BLaER1 treated with 17β-estradiol and CSF1 and Interleukin-3, amounts not matched to agents 10 nM and 100 nM (cell line): ENCODE results near the gene TCHP.
"Not testable (repeated sequence)": the region's sequence is repeated elsewhere in the genome, so short reads cannot be mapped to it uniquely, and the experiment has no call there.

Source experiments
- H3K27ac ChIP-seq, 11 experiments: shearing (Covaris generic); formaldehyde crosslinking; 2 replicates each; pipeline ENCODE4 v1.8.1; 2022
- H3K27me3 ChIP-seq, 11 experiments: shearing (Covaris generic); formaldehyde crosslinking; 2 replicates each; pipeline ENCODE4 v1.8.1; 2022
- H3K36me3 ChIP-seq, 11 experiments: shearing (Covaris generic); formaldehyde crosslinking; 2 replicates each; pipeline ENCODE4 v1.8.1; 2022
- H3K4me1 ChIP-seq, 10 experiments: shearing (Covaris generic); formaldehyde crosslinking; 2 replicates each; pipeline ENCODE4 v1.8.1; 2022
- H3K4me2 ChIP-seq, 11 experiments: shearing (Covaris generic); formaldehyde crosslinking; 2 replicates each; pipeline ENCODE4 v1.8.1; 2022
- H3K4me3 ChIP-seq, 10 experiments: shearing (Covaris generic); formaldehyde crosslinking; 2 replicates each; pipeline ENCODE4 v1.8.1; 2022
- H3K9ac ChIP-seq, 11 experiments: shearing (Covaris generic); formaldehyde crosslinking; 2 replicates each; pipeline ENCODE4 v1.8.1; 2022
- H3K9me3 ChIP-seq, 11 experiments: shearing (Covaris generic); formaldehyde crosslinking; replicated peaks in 1 of 11; 2 replicates each; pipeline ENCODE4 v1.8.1; 2022
- H4K20me1 ChIP-seq, 11 experiments: shearing (Covaris generic); formaldehyde crosslinking; 2 replicates each; pipeline ENCODE4 v1.8.1; 2022
- Cebpa-rat ChIP-seq, 11 experiments: shearing (Covaris generic); IDR thresholded peaks; 2 replicates each; pipeline ENCODE4 v1.8.1; 2022

The TCHP gene

GRCh38 chr12:109893261-109893995, 6.6 kb upstream of the TCHP start:
- H3K9me3 ChIP-seq = no peaks in the 10 kb centered on the region
- no peak overlapping the region for H3K4me3 ChIP-seq
- peak overlapping the region; percentile 47 to 80 (median 64) for H3K4me2 ChIP-seq
- peak overlapping the region in 7 of 11 experiments; percentile 23 to 58 (median 52); a peak in 12 of 22 replicates for H3K27ac ChIP-seq
- TF ChIP-seq Cebpa-rat (IDR thresholded peaks at IDR 0.05) = no peak
- H3K9ac ChIP-seq = no peak overlapping the region
- H3K27me3 ChIP-seq = no peaks in the 10 kb centered on the region
- H3K4me1 ChIP-seq = peaks cover 42 to 57% (median 55%) of the 10 kb centered on the region in 10 experiments
- no peaks in the 10 kb centered on the region for H3K36me3 ChIP-seq
- no peaks in the 10 kb centered on the region for H4K20me1 ChIP-seq

GRCh38 chr12:109894939-109895338, 5.1 kb upstream of the TCHP start:
- Histone ChIP-seq H4K20me1 (no peaks in the 10 kb centered on the region), H3K27ac (no peak overlapping the region), H3K9me3 (no peaks in the 10 kb centered on the region), H3K4me3 (no peak overlapping the region), H3K36me3 (no peaks in the 10 kb centered on the region), H3K4me2 (no peak overlapping the region), H3K27me3 (no peaks in the 10 kb centered on the region), H3K9ac (no peak overlapping the region), H3K4me1 (peaks cover 36 to 51% (median 48%) of the 10 kb centered on the region in 10 experiments)
- no peak for TF ChIP-seq Cebpa-rat (IDR thresholded peaks at IDR 0.05)

DNA sequence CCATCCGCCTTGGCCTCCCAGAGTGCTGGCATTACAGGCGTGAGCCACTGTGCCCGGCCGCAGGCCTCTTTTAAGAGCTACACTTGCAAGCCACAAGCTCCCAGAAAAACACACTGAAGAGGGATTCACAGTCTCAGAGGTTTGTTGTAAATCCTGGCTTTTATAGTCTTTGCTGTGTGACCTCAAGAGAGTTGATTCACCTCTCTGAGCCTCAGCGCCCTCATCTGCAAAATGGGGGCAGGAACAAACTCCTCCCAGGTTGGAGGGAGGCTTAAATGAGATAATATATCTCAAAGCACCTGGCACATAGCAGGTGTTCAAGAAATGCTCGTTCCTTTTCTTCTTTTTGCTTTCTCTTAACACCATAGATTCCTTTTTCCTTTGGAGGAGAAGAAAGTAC, 3.9 kb upstream of the TCHP start:
- no peaks in the 10 kb centered on the region for H3K9me3 ChIP-seq
- no peak overlapping the region for H3K4me2 ChIP-seq
- H3K27me3 ChIP-seq = no peaks in the 10 kb centered on the region
- peaks cover 31 to 43% (median 39%) of the 10 kb centered on the region in 10 experiments for H3K4me1 ChIP-seq
- H4K20me1 ChIP-seq = no peaks in the 10 kb centered on the region; a peak in 1 of 22 replicates
- H3K27ac ChIP-seq = no peak overlapping the region
- no peak overlapping the region for H3K9ac ChIP-seq
- H3K36me3 ChIP-seq = no peaks in the 10 kb centered on the region
- H3K4me3 ChIP-seq = no peak overlapping the region
- no peak for TF ChIP-seq Cebpa-rat (IDR thresholded peaks at IDR 0.05)

DNA sequence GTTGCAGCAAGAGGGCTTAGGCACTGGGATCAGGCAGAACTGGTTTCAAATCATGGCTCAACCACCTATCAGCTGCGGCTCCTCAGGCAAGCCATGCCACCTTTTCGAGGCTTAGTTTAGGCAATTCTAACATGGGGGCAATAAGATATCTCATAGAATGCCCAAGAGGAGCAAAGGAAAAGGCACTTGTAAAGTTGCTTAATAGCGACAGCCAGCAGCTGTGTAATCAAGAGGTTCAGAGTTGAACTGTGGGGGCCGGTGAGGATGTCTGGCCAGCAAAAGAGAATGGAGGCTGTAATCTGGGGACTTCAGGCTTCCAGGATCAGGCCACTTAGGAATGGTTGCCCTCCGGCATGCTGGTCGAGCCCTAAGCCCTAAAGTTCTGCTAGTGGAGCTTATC, 3.0 kb upstream of the TCHP start:
- Histone ChIP-seq H3K27me3 (no peaks in the 10 kb centered on the region), H3K4me3 (no peak overlapping the region), H3K4me1 (peaks cover 37 to 43% (median 40%) of the 10 kb centered on the region in 10 experiments), H3K27ac (no peak overlapping the region), H3K9ac (no peak overlapping the region), H3K36me3 (peaks cover 0 to 5% (median 0%) of the 10 kb centered on the region in 11 experiments; a peak in 5 of 22 replicates), H3K4me2 (no peak overlapping the region), H3K9me3 (no peaks in the 10 kb centered on the region), H4K20me1 (peaks cover 0 to 8% (median 0%) of the 10 kb centered on the region in 11 experiments; a peak in 3 of 22 replicates)
- no peak for TF ChIP-seq Cebpa-rat (IDR thresholded peaks at IDR 0.05)

DNA sequence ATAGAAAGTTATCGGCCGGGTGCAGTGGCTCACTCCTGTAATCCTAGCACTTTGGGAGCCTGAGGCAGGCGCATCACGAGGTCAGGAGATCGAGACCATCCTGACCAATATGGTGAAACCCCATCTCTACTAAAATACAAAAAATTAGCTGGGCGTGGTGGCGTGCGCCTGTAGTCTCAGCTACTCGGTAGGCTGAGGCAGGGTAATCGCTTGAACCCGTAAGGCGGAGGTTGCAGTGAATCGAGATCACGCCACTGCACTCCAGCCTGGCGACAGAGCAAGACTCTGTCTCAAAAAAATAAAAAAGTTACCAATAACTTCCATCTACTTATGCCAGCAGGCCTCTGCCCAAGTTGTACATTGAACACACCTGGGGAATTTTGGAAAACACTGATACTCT, 729 bp upstream of the TCHP start:
- Histone ChIP-seq H3K36me3 (peaks cover 16 to 29% (median 20%) of the 10 kb centered on the region in 11 experiments), H3K27ac (peak overlapping the region; percentile 75 to 92 (median 89); a peak in 19 of 22 replicates), H3K4me2 (peak overlapping the region; percentile 81 to 97 (median 93)), H3K4me1 (peaks cover 17 to 30% (median 22%) of the 10 kb centered on the region in 10 experiments), H3K4me3 (peak overlapping the region; percentile 79 to 88 (median 80); a peak in 14 of 20 replicates), H4K20me1 (peaks cover 0 to 19% (median 0%) of the 10 kb centered on the region in 11 experiments; a peak in 4 of 22 replicates), H3K9ac (peak overlapping the region; percentile 87 to 93 (median 90); a peak in 21 of 22 replicates)
- not testable (repeated sequence) for H3K9me3 ChIP-seq, H3K27me3 ChIP-seq

DNA sequence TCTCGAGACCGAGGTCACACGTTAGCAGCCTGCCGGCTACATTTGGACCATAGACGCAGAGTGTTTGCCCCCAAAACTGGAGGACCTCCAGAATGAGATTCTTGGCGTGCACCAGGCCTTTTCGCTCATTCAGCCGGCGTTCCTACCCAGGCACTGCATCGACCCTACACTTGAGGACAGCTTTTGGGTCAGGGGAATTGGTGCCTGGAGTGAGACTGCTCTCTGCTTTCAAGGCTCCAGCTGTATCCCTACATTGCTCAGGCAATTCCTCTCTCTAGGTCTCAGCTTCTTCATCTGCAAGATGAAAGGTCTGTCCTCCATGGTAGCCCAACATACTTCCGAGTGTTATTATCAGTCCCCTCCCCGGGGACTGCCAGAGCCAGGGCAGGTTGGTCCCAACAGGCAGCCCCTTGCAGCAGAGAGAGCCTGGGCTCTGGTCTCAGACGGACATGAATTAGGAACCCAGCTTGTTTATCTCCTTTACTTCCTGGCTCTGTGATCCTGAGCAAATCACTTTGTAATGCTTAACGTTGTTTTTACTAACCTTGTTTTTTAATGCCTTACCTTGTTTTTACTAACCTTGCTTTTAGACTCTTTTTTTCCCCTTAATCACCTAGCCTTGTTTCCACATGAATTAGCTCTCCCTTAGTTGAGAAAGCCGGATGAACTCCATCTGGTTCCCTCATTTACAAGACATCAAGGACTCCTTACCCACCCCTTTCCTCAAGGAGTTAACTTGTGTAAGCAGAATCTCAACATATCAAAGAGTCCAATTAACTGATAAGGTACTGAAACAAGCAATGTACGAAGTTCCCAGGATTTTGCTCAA, 892 bp downstream of the TCHP start:
- H3K27me3 ChIP-seq = no peaks in the 10 kb centered on the region
- H3K9me3 ChIP-seq = no peaks in the 10 kb centered on the region
- peaks cover 0 to 19% (median 0%) of the 10 kb centered on the region in 11 experiments; a peak in 7 of 22 replicates for H4K20me1 ChIP-seq
- peak overlapping the region; percentile 87 to 93 (median 90) for H3K9ac ChIP-seq
- peaks cover 17 to 30% (median 22%) of the 10 kb centered on the region in 10 experiments for H3K4me1 ChIP-seq
- peaks cover 33 to 45% (median 36%) of the 10 kb centered on the region in 11 experiments for H3K36me3 ChIP-seq
- peak overlapping the region; percentile 90 to 97 (median 95) for H3K4me2 ChIP-seq
- no peak for TF ChIP-seq Cebpa-rat (IDR thresholded peaks at IDR 0.05)
- H3K27ac ChIP-seq = peak overlapping the region; percentile 75 to 92 (median 89)
- H3K4me3 ChIP-seq = peak overlapping the region; percentile 79 to 88 (median 80)

- H3K36me3 ChIP-seq = peaks cover 53 to 65% (median 56%) of the 10 kb centered on the region in 11 experiments
- no peak overlapping the region for H3K4me2 ChIP-seq
- TF ChIP-seq Cebpa-rat (IDR thresholded peaks at IDR 0.05) = no peak
- peaks cover 17 to 30% (median 22%) of the 10 kb centered on the region in 10 experiments for H3K4me1 ChIP-seq
- H3K9me3 ChIP-seq = no peaks in the 10 kb centered on the region
- H3K27me3 ChIP-seq = no peaks in the 10 kb centered on the region
- H3K4me3 ChIP-seq = no peak overlapping the region
- H3K9ac ChIP-seq = peak overlapping the region in 4 of 11 experiments; percentile 13 to 93 (median 64); a peak in 4 of 22 replicates
- H4K20me1 ChIP-seq = peaks cover 0 to 19% (median 3%) of the 10 kb centered on the region in 11 experiments; a peak in 7 of 22 replicates
- H3K27ac ChIP-seq = no peak overlapping the region
These were observed 2.9 kb downstream of the TCHP start for GRCh38 chr12:109902891-109903418.

DNA sequence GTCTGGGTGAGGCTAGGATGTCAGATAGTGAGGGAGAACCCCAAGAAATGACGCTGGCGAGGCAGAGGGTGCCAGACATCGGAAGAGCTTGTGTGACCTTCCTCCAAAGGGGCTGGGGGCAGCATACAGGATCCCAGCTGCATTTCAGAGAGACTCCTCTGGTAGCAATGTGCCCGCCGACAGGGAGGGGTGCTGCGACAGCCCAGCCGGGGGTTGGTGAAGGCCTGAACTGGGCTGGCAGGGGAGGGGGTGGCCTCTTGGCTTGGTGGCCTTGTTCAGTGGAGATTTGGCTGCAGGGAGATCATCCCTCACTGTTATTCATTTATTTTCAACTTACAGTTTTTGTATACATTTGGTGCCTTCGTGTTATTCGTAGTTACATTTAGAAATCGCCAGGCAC, 5.2 kb downstream of the TCHP start:
- Histone ChIP-seq H3K27ac (no peak overlapping the region), H3K4me2 (no peak overlapping the region), H3K4me3 (no peak overlapping the region), H3K27me3 (no peaks in the 10 kb centered on the region), H3K9ac (no peak overlapping the region), H4K20me1 (peaks cover 0 to 19% (median 3%) of the 10 kb centered on the region in 11 experiments; a peak in 7 of 22 replicates), H3K9me3 (no peaks in the 10 kb centered on the region), H3K36me3 (peaks cover 76 to 88% (median 79%) of the 10 kb centered on the region in 11 experiments), H3K4me1 (peaks cover 9 to 18% (median 14%) of the 10 kb centered on the region in 10 experiments; a peak in 19 of 20 replicates)
- TF ChIP-seq Cebpa-rat (IDR thresholded peaks at IDR 0.05) = no peak
